Memory B cell (primary cell): ENCODE results near the gene ZDHHC22.

Experiments
- ATAC-seq: fragments of 150-1000 bp; cut with Tn5 transposase; 2 replicates; pipeline ENCODE4 v1.10.0; 2021; ENCODE audit warnings: low read depth, mild to moderate bottlenecking, moderate library complexity
- DNase-seq, 2 donors: peaks; one replicate each; pipeline ENCODE4 v3.0.0; 2022; ENCODE audit warnings: low spot score in 2 of 2
- H3K27ac Mint-ChIP-seq: one replicate; pipeline ENCODE4 v1.8.0; 2022; ENCODE audit warnings: mild to moderate bottlenecking, moderate library complexity, mixed read lengths
- H3K27me3 Mint-ChIP-seq: one replicate; pipeline ENCODE4 v1.8.0; 2022; ENCODE audit warnings: mixed read lengths
- H3K36me3 Mint-ChIP-seq: one replicate; pipeline ENCODE4 v1.8.0; 2022; ENCODE audit warnings: mild to moderate bottlenecking, mixed read lengths
- H3K4me1 Mint-ChIP-seq: one replicate; pipeline ENCODE4 v1.8.0; 2022; ENCODE audit warnings: mixed read lengths
- H3K4me3 Mint-ChIP-seq: one replicate; pipeline ENCODE4 v1.8.0; 2022; ENCODE audit warnings: mild to moderate bottlenecking, moderate library complexity, mixed read lengths
- H3K9me3 Mint-ChIP-seq: one replicate; pipeline ENCODE4 v1.8.0; 2022; ENCODE audit warnings: mixed read lengths

The ZDHHC22 gene

GRCh38 chr14:77141214-77142004 lies at the start of gene ZDHHC22:
Gene ZDHHC22 (minus strand): TSS chr14:77141791. CDS start chr14:77139738, 2,053 bp downstream.
- Mint-ChIP-seq H3K4me1 (peaks cover 20% of the 10 kb centered on the region), H3K27me3 (peaks cover 41% of the 10 kb centered on the region), H3K4me3 (peak within 1 kb of the TSS; percentile 72), H3K9me3 (no peaks in the 10 kb centered on the region), H3K36me3 (no peaks in the 10 kb centered on the region), H3K27ac (no peak within 1 kb of the TSS)
- DNase-seq = peak in 1 of 2 donors; percentile 48
- peak; percentile 60 for ATAC-seq

GRCh38 chr14:77190977-77191376 lies 49.4 kb upstream of the ZDHHC22 start:
- DNase-seq (no peak), ATAC-seq (no peak)
- no peak overlapping the region for H3K27ac Mint-ChIP-seq
- peaks cover 2% of the 10 kb centered on the region for H3K4me1 Mint-ChIP-seq
- H3K36me3 Mint-ChIP-seq = no peaks in the 10 kb centered on the region
- no peaks in the 10 kb centered on the region for H3K9me3 Mint-ChIP-seq
- no peak overlapping the region for H3K4me3 Mint-ChIP-seq
- H3K27me3 Mint-ChIP-seq = peaks cover 7% of the 10 kb centered on the region

DNA sequence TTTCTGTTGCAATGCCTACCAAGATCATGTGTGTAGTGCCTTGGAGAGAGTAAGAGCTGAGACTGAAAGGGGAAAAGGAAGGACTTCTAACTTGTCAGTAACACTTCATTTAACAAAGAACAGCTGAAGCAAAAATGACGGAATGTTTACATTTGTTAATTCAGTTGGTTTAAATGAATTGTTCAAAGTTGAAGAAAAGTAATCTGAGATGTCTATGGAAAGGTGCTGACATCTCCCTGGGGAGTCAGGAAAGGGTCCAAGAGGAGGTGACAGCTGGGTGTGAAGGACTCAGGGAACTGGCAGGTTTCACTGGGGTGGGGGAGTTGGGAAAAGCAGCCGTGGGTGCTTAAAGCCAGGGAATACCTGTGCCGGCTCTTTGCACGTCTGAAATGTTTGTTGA lies 47.9 kb upstream of the ZDHHC22 start:
- ATAC-seq = no peak
- no peaks in the 10 kb centered on the region for H3K36me3 Mint-ChIP-seq
- peaks cover 6% of the 10 kb centered on the region for H3K27me3 Mint-ChIP-seq
- no peaks in the 10 kb centered on the region for H3K9me3 Mint-ChIP-seq
- DNase-seq = no peak
- H3K4me3 Mint-ChIP-seq = no peak overlapping the region
- H3K4me1 Mint-ChIP-seq = peaks cover 5% of the 10 kb centered on the region
- H3K27ac Mint-ChIP-seq = no peak overlapping the region

GRCh38 chr14:77187649-77188012 lies 46.0 kb upstream of the ZDHHC22 start:
- Mint-ChIP-seq H3K27ac (no peak overlapping the region), H3K4me3 (no peak overlapping the region), H3K27me3 (peaks cover 6% of the 10 kb centered on the region), H3K4me1 (peaks cover 11% of the 10 kb centered on the region), H3K36me3 (no peaks in the 10 kb centered on the region), H3K9me3 (no peaks in the 10 kb centered on the region)
- no peak for ATAC-seq
- DNase-seq = no peak

- Mint-ChIP-seq H3K4me3 (no peak overlapping the region), H3K27me3 (peaks cover 5% of the 10 kb centered on the region), H3K36me3 (no peaks in the 10 kb centered on the region), H3K9me3 (no peaks in the 10 kb centered on the region), H3K27ac (no peak overlapping the region), H3K4me1 (peaks cover 13% of the 10 kb centered on the region)
- no peak for ATAC-seq
- no peak for DNase-seq
Observed at GRCh38 chr14:77186911-77187648, 45.5 kb upstream of the ZDHHC22 start.

- no peak for ATAC-seq
- H3K9me3 Mint-ChIP-seq = no peaks in the 10 kb centered on the region
- DNase-seq = no peak
- H3K27ac Mint-ChIP-seq = no peak overlapping the region
- H3K36me3 Mint-ChIP-seq = no peaks in the 10 kb centered on the region
- peaks cover 6% of the 10 kb centered on the region for H3K27me3 Mint-ChIP-seq
- H3K4me1 Mint-ChIP-seq = peaks cover 19% of the 10 kb centered on the region
- H3K4me3 Mint-ChIP-seq = no peak overlapping the region
Observed at GRCh38 chr14:77185093-77185465, 43.5 kb upstream of the ZDHHC22 start.

DNA sequence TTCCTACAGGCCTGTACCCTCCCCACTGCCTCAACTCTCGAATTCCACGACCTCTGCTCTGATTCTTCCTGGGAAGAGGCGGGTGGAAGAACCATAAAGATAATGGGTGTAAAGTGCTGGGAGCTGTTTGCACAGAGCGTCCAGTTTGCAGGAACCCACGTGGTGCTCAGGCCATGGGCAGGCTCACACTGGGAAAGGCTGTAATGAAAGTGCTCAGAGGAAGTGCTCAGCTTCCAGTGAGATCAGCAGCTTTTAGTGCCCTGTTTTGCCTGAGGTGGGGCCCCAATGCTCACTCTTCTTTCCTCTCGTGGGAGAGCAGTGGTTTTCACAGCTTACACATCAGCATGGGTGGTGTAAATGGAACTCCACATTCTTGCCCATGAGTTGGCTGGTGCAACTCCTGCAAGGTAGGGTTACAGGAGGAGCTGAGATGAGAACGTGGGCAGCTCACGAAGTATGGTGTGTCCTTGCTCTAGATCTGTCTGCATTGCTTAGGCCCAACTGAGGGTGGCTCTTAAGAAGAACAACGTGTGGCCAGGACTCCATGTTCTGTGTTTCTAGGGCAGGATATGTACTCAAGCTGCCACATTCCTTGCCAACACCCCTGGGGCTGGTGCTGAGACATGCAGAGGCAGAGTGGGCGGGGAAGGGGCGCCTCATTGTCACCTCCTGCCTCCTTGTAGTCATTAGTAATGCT lies 43.0 kb upstream of the ZDHHC22 start:
- Mint-ChIP-seq H3K9me3 (no peaks in the 10 kb centered on the region), H3K27me3 (peaks cover 7% of the 10 kb centered on the region), H3K36me3 (no peaks in the 10 kb centered on the region), H3K27ac (no peak overlapping the region), H3K4me1 (peaks cover 19% of the 10 kb centered on the region), H3K4me3 (peak overlapping the region; percentile 46)
- DNase-seq (no peak), ATAC-seq (no peak)

DNA sequence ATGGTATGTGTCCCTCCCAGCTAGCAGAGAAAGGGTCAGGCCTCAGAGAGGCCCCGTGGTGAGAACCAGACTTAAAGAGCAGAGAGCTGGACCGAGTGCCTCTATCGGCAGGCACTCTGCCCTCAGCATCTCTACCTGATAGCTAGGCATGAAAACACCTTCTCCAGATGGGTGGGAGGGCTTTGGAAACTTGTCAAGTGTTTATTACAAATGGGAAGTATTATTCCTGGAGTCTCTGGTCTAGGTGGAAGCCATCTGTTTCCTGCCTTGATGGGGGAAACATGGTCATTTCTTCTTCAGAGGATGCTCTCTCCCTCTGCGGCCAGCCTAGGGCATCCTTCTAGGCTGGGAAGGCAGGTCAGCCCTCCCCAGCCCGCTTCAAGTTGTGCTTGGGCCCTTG lies 42.3 kb upstream of the ZDHHC22 start:
- H3K4me1 Mint-ChIP-seq = peaks cover 19% of the 10 kb centered on the region
- peaks cover 7% of the 10 kb centered on the region for H3K27me3 Mint-ChIP-seq
- H3K36me3 Mint-ChIP-seq = no peaks in the 10 kb centered on the region
- H3K4me3 Mint-ChIP-seq = no peak overlapping the region
- DNase-seq = no peak
- ATAC-seq = no peak
- no peak overlapping the region for H3K27ac Mint-ChIP-seq
- H3K9me3 Mint-ChIP-seq = no peaks in the 10 kb centered on the region

- no peak within 1 kb of the TSS for H3K27ac Mint-ChIP-seq
Observed at GRCh38 chr14:77181603-77182437, 40.2 kb upstream of the ZDHHC22 start, which contains the start of gene TMEM63C. Gene TMEM63C (plus strand): TSS chr14:77181798. CDS start chr14:77218814, 37,016 bp downstream.

DNA sequence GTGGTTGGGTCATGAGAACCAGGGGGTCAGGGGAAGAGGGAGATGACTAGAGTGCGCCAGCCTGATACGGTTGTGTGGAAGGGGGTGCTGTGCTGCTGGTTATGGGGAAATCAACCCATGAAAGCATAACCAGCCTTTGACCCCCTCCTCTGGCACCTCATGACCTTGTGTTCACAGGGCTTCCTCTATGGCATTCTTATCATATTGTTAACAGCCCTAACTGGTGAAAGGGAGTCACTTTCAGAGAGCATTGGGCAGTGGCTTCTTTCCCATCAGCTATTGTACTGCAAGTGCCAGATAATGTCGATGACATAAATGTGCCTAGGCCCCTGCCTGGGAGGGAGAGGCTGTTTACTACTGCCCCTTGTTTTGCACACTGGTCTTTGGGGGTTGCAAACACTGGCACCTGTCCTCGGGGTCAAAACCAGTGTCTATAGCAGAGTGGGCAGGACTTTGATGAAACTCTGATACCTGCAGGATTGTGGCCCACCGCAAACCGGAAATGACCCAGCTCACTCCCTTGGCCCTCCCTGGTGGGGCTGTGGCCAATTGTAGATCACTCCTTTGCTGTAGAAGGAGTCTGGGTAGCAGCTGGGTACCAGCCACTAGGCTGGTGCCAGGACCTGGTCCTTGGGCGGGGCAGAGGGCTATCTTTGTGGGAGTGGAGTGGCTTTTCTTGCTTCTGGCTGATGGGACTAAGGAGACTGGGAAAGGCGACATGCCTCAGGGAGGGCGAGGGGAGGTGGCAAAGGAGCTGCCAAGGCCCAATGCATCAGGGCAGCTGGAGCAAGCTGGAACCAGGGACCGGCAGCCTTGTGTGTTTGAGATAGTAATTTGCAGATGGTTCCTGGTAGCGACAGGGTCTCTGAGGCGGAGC lies 39.4 kb upstream of the ZDHHC22 start:
- Mint-ChIP-seq H3K27me3 (peaks cover 5% of the 10 kb centered on the region), H3K4me1 (peaks cover 22% of the 10 kb centered on the region), H3K9me3 (no peaks in the 10 kb centered on the region), H3K27ac (no peak overlapping the region), H3K36me3 (no peaks in the 10 kb centered on the region), H3K4me3 (peak overlapping the region; percentile 85)
- no peak for DNase-seq
- peak; percentile 17 for ATAC-seq

More at GRCh38 chr14:77181603-77182437, 40.2 kb upstream of the ZDHHC22 start, which contains the start of gene TMEM63C:
- Mint-ChIP-seq H3K36me3 (no peaks in the 10 kb centered on the region), H3K9me3 (no peaks in the 10 kb centered on the region), H3K27me3 (peaks cover 6% of the 10 kb centered on the region), H3K4me3 (peak within 1 kb of the TSS; percentile 85), H3K4me1 (peaks cover 22% of the 10 kb centered on the region)
- peak; percentile 32 to 42 for DNase-seq
- ATAC-seq = peak; percentile 85

DNA sequence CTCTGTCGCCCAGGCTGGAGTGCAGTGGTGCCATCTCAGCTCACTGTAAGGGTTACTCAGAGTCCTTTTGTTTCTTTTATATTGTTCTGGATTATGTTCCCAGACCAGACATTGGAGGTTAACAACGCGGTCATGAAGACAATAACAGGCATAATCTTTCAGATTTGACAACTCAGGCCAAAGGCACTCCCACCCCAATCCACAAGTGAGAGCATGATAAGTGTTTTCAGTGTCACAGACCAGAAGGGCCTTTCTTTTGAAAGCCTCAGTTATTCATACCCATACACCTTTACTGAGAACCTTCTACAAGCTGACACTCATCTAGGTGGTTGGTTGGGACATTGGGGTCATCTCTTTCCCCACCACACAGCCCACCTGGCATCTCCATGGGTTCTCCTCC lies 37.1 kb upstream of the ZDHHC22 start:
- Mint-ChIP-seq H3K9me3 (no peaks in the 10 kb centered on the region), H3K27me3 (peaks cover 7% of the 10 kb centered on the region), H3K27ac (no peak overlapping the region), H3K36me3 (no peaks in the 10 kb centered on the region), H3K4me3 (no peak overlapping the region), H3K4me1 (peaks cover 16% of the 10 kb centered on the region)
- DNase-seq (no peak), ATAC-seq (no peak)

- peaks cover 13% of the 10 kb centered on the region for H3K4me1 Mint-ChIP-seq
- H3K36me3 Mint-ChIP-seq = no peaks in the 10 kb centered on the region
- DNase-seq (no peak), ATAC-seq (no peak)
- no peak overlapping the region for H3K4me3 Mint-ChIP-seq
- H3K9me3 Mint-ChIP-seq = no peaks in the 10 kb centered on the region
- H3K27me3 Mint-ChIP-seq = peaks cover 7% of the 10 kb centered on the region
- H3K27ac Mint-ChIP-seq = no peak overlapping the region
Observed at GRCh38 chr14:77177702-77178101, 36.1 kb upstream of the ZDHHC22 start.

DNA sequence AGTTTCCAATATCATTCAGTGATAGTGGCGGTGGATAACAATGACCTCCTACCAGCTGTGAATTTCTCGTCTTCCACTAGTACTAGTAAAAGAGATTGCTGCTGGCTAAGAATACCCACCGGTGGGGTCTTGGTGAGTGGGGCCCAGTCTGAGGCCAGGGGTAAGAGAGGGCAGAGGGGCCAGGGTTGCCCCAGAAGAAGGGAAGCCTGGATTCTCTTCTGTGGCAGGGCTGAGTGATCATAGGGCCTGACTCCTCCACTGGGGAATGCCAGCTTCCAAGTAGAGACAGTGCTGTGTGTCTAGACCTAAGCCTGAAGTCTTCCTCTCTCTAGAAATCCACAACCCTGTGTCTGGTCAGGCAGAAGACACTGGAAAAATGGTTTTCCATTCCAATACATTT lies 34.3 kb upstream of the ZDHHC22 start:
- ATAC-seq (no peak), DNase-seq (no peak)
- Mint-ChIP-seq H3K4me1 (peaks cover 3% of the 10 kb centered on the region), H3K27me3 (peaks cover 6% of the 10 kb centered on the region), H3K9me3 (peaks cover 1% of the 10 kb centered on the region), H3K27ac (no peak overlapping the region), H3K36me3 (no peaks in the 10 kb centered on the region), H3K4me3 (no peak overlapping the region)
